AG09319 (cell line): ENCODE measurements around the gene RAG2.

Experiments
- DNase-seq: peaks from one replicate; pipeline ENCODE4 v3.0.0-alpha.2; 2010; ENCODE audit warnings: low read depth; ENCODE audit errors: extremely low read depth
- TF ChIP-seq, protein P1 (sequence below): IDR thresholded peaks from 2 replicates; pipeline ENCODE4 v1.5.1; 2011; ENCODE audit warnings: low read depth, mild to moderate bottlenecking, inconsistent platforms, low read length, moderate library complexity

Gene RAG2

DNA sequence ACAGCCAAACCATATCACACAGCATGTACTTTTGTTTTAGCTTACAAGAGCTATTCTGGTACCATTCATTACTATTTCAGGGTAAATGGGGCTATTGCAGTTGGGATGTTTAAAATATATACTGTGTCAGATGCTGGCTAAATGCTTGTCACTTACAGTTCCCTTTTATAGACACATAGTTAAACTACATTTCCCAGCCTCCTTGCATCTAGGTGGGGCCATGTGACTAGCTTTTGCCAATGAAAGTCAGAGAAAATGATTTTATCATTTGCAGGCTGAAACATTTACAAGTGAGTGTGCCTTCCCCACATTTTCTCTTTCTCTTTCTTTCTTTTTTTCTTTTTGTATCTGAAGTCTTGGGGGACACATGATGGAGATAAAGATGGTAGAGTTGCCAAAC, 11.5 kb downstream of the RAG2 start:
- no peak for DNase-seq
- TF ChIP-seq, protein P1, sequence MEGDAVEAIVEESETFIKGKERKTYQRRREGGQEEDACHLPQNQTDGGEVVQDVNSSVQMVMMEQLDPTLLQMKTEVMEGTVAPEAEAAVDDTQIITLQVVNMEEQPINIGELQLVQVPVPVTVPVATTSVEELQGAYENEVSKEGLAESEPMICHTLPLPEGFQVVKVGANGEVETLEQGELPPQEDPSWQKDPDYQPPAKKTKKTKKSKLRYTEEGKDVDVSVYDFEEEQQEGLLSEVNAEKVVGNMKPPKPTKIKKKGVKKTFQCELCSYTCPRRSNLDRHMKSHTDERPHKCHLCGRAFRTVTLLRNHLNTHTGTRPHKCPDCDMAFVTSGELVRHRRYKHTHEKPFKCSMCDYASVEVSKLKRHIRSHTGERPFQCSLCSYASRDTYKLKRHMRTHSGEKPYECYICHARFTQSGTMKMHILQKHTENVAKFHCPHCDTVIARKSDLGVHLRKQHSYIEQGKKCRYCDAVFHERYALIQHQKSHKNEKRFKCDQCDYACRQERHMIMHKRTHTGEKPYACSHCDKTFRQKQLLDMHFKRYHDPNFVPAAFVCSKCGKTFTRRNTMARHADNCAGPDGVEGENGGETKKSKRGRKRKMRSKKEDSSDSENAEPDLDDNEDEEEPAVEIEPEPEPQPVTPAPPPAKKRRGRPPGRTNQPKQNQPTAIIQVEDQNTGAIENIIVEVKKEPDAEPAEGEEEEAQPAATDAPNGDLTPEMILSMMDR, result no peak

DNA sequence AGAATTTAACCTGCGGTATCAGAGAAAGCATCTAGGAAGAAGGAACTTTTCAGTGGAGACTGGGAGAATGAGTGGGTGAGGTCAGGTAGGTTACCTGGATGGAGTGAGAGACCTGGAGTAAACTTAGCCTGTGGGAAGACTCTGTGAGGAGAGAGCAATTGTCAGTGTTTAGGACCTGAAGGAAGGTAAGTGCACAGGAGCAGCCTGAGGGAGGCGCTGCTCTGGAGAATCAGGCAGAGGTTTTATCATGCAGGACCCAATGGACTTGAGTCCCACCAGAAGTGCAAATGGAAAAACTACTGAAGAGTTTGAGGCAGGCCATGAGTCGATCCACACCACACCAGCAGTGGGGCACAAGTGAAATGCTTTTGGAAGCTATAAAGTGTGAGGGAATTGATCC, 14.4 kb downstream of the RAG2 start:
- TF ChIP-seq, protein P1, result no peak
- no peak for DNase-seq

DNA sequence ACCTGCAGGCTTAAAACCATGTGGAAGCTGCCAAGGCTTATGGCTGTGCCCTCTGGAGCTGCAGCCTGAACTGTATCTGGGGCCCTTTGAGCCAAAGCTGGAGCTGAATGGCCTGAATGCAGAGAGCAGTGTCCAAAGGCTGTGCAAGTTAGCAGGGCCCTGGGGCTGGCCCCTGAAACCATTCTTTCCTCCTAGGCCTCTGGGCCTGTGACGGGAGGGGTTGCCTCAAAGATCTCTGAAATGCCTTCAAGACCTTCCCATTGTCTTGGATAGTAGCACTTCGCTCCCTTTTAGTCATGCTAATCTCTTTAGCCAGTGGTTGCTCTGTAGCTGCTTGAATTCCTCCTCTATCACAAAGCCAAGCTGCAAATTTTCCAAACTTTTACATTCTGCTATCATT, 16.5 kb downstream of the RAG2 start:
- TF ChIP-seq, protein P1, result no peak
- no peak for DNase-seq

DNA sequence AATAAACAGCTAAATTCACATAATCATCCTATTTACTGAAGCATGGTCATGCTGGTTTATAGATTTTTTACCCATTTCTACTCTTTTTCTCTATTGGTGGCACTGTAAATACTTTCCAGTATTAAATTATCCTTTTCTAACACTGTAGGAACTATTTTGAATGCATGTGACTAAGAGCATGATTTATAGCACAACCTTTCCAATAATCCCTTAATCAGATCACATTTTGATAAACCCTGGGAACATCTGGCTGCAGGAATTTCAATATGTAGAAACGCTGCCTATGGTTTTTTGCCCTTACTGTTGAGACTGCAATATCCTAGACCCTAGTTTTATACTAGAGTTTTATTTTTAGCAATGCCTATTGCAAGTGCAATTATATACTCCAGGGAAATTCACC, 19.6 kb downstream of the RAG2 start:
- DNase-seq, result no peak
- TF ChIP-seq, protein P1, result no peak

DNA sequence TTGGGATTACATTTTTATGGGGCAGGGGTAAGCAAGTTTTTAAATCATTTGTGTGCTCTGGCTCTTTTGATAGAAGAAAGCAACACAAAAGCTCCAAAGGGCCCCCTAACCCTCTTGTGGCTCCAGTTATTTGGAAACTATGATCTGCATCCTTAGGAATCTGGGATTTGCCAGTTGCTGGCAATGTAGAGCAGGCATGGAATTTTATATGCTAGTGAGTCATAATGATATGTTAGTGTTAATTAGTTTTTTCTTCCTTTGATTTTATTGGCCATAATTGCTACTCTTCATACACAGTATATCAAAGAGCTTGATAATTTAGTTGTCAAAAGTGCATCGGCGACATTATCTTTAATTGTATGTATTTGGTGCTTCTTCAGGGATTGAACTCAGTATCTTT, 20.2 kb downstream of the RAG2 start:
- TF ChIP-seq, protein P1, result no peak
- DNase-seq, result no peak

DNA sequence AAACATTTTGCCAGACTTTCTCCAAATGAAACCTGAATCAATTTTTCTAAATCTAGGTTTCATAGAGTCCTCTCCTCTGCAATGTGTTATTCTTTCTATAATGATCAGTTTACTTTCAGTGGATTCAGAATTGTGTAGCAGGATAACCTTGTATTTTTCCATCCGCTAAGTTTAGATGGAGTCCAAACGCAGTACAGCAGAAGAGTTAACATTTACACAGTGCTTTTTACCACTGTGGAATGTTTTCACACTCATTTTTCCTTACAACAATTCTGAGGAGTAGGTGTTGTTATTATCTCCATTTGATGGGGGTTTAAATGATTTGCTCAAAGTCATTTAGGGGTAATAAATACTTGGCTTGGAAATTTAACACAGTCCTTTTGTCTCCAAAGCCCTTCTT, 20.7 kb downstream of the RAG2 start:
- DNase-seq, result no peak
- TF ChIP-seq, protein P1, result no peak

DNA sequence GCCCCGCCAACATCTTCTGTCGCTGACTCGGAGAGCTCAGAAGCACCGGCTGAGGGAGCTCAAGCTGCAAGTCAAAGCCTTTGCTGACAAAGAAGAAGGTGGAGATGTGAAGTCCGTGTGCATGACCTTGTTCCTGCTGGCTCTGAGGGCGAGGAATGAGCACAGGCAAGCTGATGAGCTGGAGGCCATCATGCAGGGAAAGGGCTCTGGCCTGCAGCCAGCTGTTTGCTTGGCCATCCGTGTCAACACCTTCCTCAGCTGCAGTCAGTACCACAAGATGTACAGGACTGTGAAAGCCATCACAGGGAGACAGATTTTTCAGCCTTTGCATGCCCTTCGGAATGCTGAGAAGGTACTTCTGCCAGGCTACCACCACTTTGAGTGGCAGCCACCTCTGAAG, 23.6 kb downstream of the RAG2 start:
- DNase-seq, result no peak
- TF ChIP-seq, protein P1, result no peak
